22Rv1 (cell line): ENCODE measurements around the gene CLASP1.
"Not testable (repeated sequence)": the region's sequence is repeated elsewhere in the genome, so short reads cannot be mapped to it uniquely, and the experiment has no call there.

Experiments
- H3K27ac ChIP-seq: fragments of 450-650 bp; 2 replicates; pipeline ENCODE4 v1.5.1; 2017
- CTCF ChIP-seq: fragments of 450-650 bp; IDR thresholded peaks from 2 replicates; pipeline ENCODE4 v1.5.1; 2017; ENCODE audit warnings: mild to moderate bottlenecking
- ZFX ChIP-seq: fragments of 450-650 bp; IDR thresholded peaks from 2 replicates; pipeline ENCODE4 v1.6.1; 2017; ENCODE audit warnings: antibody characterized with exemption, borderline replicate concordance

CLASP1 gene

GRCh38 chr2:121689356-121689755, 40.1 kb upstream of the CLASP1 start:
- H3K27ac ChIP-seq = no peak overlapping the region
- TF ChIP-seq ZFX (no peak), CTCF (peak; percentile 17)

- TF ChIP-seq ZFX (no peak), CTCF (no peak)
These were observed 39.6 kb upstream of the CLASP1 start for GRCh38 chr2:121688820-121689219.

GRCh38 chr2:121686902-121687301, 37.6 kb upstream of the CLASP1 start:
- TF ChIP-seq ZFX = no peak
- TF ChIP-seq CTCF = no peak
- H3K27ac ChIP-seq = no peak overlapping the region

More at GRCh38 chr2:121688820-121689219, 39.6 kb upstream of the CLASP1 start:
- no peak overlapping the region for H3K27ac ChIP-seq

DNA sequence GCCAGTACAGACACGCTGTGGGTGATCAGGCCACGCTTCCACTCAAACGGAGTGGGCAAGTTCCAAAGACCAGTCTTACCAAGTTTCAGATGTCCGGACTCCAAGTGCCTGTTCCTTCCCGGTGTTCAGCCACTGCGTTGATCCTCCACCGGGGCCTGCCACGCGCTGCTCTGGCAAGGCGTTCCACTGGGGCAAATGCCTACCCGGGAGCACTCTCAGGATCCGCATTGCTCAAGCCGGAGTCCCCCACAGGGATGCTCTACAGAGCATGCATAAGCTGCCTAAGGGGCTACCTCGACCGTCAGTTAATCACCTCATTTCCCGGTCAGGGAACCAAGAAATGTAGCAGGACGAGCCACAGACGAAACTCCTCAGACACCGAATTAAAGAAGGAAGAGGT, 37.0 kb upstream of the CLASP1 start:
- H3K27ac ChIP-seq = no peak overlapping the region
- no peak for TF ChIP-seq ZFX
- no peak for TF ChIP-seq CTCF

DNA sequence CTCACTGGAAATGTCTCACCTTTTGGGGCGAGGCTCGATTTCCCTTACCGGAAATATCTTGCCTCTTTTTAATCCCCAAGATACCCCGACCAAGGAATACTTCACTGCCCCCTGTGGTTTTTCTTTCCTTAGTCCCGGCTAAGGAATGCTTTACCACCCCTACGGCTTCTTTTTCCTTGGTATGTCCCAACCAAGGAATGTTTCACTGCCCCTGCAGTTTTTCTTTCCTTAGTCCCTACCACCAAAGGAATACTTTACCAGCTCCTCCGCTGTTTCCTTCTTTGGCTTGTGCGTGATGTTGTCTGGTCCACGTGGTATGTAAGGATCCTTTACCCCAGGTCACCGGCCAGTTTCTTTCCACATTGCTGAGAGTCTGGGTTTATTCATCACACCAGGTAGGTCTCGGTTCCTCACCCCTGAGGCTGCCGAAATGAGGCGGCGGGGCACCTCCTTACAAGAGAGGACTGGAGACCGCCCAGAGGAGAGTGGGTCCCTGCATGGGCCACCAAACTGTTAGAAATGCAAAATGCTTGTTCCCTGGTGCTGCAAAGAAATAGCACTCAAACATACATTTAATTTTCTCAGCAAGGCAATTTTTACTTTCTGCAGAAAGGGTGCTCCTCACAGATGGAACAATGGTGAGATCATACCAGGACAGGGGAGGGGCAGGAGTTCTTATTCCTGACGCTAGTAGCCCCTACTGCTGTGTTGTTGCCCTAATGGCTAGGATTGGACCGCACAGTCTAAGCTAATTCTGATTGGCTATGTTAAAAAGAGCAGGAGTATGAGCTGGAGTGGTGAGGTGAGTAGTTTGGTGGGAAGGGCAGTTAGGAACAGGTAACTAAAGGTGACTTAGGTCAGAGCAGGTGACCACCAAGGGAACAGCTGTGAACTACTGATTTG, 33.4 kb upstream of the CLASP1 start:
- no peak overlapping the region for H3K27ac ChIP-seq
- TF ChIP-seq CTCF (no peak), ZFX (no peak)

- no peak for TF ChIP-seq CTCF
- TF ChIP-seq ZFX = no peak
- no peak overlapping the region for H3K27ac ChIP-seq
These were observed 28.6 kb upstream of the CLASP1 start for GRCh38 chr2:121677855-121678254.

GRCh38 chr2:121671621-121672020, 22.4 kb upstream of the CLASP1 start:
- H3K27ac ChIP-seq = not testable (repeated sequence)

- TF ChIP-seq ZFX = no peak
- no peak for TF ChIP-seq CTCF
- no peak overlapping the region for H3K27ac ChIP-seq
These were observed 20.9 kb upstream of the CLASP1 start for GRCh38 chr2:121670181-121670580.
